OCI-LY3 (cell line): ENCODE measurements around the gene PARD3B.

Experiments
- CTCF ChIP-seq: fragments of 200-600, 300-600 bp; sonication (generic); IDR thresholded peaks from 2 replicates; pipeline ENCODE4 v1.5.1; 2014; ENCODE audit warnings: antibody characterized with exemption, low read length, low read depth
- EZH2phosphoT487 ChIP-seq: fragments of 200-600 bp; shearing (Covaris generic); IDR thresholded peaks from 2 replicates; pipeline ENCODE4 v1.6.1; 2018; ENCODE audit warnings: antibody characterized with exemption, mixed run types, low read depth

GRCh38 chr2:205284334-205284733, 739.1 kb downstream of the PARD3B start:
- TF ChIP-seq CTCF (no peak), EZH2phosphoT487 (no peak)
